ENCODE measurements around the gene QPCTL. TPM values are rescaled to one million over a fixed set of nuclear protein-coding genes. Genes with fewer than 3 reads are reported as not detected.

QPCTL gene
- total and polyA plus RNA-seq, 10 of the 15 experiments (the other 5 are each of a cell fraction or from before 2014, with no cell fraction given) = 1.1 to 22.6 (median 11.2) TPM

GRCh38 chr19:45730368-45731288 lies 38.2 kb downstream of the QPCTL start, which contains the start of gene FBXO46 (continued):
- no peak for TF ChIP-seq USF1 (IDR thresholded peaks at IDR 0.05; ENCODE audit: borderline replicate concordance, extremely low read length, insufficient read depth, low read depth, low read length)
- no peak for TF ChIP-seq CEBPB (IDR thresholded peaks at IDR 0.05; ENCODE audit: borderline replicate concordance in 1 of 2, low read depth in 2 of 2, low read length in 2 of 2)
- no peak; the same call in 1 of the 2 replicates for TF ChIP-seq HSF1 (IDR thresholded peaks at IDR 0.05; ENCODE audit: low read depth, low read length)
- no peak for TF ChIP-seq E2F8 (IDR thresholded peaks at IDR 0.05; ENCODE audit: low read depth, partially characterized antibody)
- TF ChIP-seq TBL1XR1 (IDR thresholded peaks at IDR 0.05; ENCODE audit: low read depth, low read length) = no peak
- TF ChIP-seq SMAD5 (IDR thresholded peaks at IDR 0.05; ENCODE audit: low read depth) = peak; percentile 73; the same call in 1 of the 2 replicates
- TF ChIP-seq RELA (IDR thresholded peaks at IDR 0.05; ENCODE audit: borderline replicate concordance, partially characterized antibody) = peak; percentile 94
- no peak for TF ChIP-seq NR2C2 (IDR thresholded peaks at IDR 0.05; ENCODE audit: borderline replicate concordance, control insufficient read depth, insufficient read length, low read depth)
- no peak for TF ChIP-seq MYC (IDR thresholded peaks at IDR 0.05; ENCODE audit: insufficient read depth, insufficient read length, insufficient replicate concordance, low read length, severe bottlenecking)
- TF ChIP-seq MAX (IDR thresholded peaks at IDR 0.05; ENCODE audit: low read depth, low read length) = no peak
- no peak for TF ChIP-seq STAT3 (IDR thresholded peaks at IDR 0.05; ENCODE audit: low read depth, low read length)
- peak; percentile 96 for TF ChIP-seq MEF2B (IDR thresholded peaks at IDR 0.05; ENCODE audit: partially characterized antibody, poor library complexity, severe bottlenecking)
- TF ChIP-seq FOXM1 (IDR thresholded peaks at IDR 0.05; ENCODE audit: low read depth, low read length) = no peak
- TF ChIP-seq BCL3 (IDR thresholded peaks at IDR 0.05; ENCODE audit: borderline replicate concordance, insufficient read depth, low read depth, low read length, poor library complexity, severe bottlenecking) = no peak
- peak; percentile 80; the same call in 1 of the 2 replicates for TF ChIP-seq RB1 (IDR thresholded peaks at IDR 0.05; ENCODE audit: borderline replicate concordance)
- TF ChIP-seq TCF3 (IDR thresholded peaks at IDR 0.05; ENCODE audit: borderline replicate concordance, insufficient read depth, low read depth, low read length) = no peak
- peak; percentile 87 for TF ChIP-seq NRF1 (conservative IDR thresholded peaks at IDR 0.05; ENCODE audit: low read depth, low read length)
- TF ChIP-seq WRNIP1 (IDR thresholded peaks at IDR 0.05; ENCODE audit: borderline replicate concordance, low read depth, low read length) = no peak
- TF ChIP-seq ESRRA (IDR thresholded peaks at IDR 0.05; ENCODE audit: low read length) = peak; percentile 25; the same call in 1 of the 2 replicates
